NCI-H1930 (cell line): ENCODE measurements around the gene VWA2.

ENCODE experiments used
- DNase-seq, 2 experiments: peaks; one replicate each; lab custom pipeline; 2025; lab: John Stamatoyannopoulos, UW

The VWA2 gene

DNA sequence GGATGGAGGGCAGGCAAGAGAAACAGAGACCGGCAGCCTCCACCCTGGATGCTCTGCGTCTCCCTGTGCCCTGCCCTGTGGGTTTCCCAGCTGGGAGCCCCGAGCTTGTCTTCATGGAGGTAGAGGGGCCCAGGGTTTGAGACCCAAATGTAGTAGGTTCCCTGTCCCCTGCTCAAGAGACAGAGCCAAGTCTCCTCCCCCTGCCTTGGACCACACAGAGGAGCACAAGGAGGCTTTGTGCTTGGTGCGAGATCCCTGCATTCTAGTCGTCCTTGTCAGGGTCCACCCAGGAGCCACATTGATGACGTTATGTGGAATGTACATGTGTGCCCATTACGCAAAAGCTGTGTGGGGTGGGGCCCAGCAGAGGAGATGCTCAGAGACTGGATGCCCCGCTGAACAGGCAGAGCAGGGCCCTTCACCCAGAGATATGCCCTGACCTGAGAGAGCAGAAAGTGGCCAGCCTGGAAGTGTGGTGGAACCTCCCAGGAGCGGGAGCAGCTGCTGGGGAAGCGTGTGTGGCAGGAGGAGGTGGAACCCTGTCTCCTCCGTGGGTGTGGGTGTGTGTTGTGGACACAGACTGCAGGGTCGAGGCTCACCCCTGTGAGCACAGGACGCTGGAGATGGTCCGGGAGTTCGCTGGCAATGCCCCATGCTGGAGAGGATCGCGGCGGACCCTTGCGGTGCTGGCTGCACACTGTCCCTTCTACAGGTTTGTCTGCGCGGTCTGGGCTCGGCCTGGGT, 39.3 kb downstream of the VWA2 start:
- DNase-seq: no peak

DNA sequence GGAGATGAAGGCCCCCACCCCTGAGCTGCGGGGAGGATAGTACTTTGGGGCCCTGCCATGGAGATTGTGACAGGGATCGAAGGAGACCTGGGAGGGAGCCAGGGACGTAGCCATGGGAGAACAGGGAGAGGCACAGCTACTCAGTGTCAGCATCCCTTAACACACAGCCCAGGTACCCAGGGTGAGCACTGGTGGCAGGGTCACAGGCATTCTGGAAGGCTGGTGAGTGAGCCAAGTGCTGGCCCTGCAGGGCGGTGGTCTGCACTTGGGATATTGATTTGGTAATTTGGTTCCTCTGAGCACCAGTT, 39.8 kb downstream of the VWA2 start:
- DNase-seq: no peak

DNA sequence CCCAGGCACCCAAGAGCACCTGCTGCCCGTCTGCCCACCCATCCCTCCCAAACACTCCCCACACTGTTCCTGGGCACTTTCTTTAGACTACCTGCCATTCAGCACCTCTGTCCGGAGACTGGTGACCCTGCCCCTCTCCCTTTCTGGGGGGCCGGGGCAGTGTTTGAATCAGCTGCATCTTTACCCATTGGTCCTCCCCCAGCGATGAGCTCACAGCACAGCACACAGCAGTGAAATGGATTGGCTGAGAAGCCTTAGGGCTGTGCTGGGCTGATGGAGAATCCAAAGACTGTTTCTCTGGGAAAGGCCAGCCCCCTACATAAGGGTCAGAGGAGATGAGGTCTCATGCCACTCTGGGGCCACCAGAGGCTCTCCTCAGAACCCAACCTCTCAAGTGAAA, 40.2 kb downstream of the VWA2 start:
- no peak for DNase-seq

DNA sequence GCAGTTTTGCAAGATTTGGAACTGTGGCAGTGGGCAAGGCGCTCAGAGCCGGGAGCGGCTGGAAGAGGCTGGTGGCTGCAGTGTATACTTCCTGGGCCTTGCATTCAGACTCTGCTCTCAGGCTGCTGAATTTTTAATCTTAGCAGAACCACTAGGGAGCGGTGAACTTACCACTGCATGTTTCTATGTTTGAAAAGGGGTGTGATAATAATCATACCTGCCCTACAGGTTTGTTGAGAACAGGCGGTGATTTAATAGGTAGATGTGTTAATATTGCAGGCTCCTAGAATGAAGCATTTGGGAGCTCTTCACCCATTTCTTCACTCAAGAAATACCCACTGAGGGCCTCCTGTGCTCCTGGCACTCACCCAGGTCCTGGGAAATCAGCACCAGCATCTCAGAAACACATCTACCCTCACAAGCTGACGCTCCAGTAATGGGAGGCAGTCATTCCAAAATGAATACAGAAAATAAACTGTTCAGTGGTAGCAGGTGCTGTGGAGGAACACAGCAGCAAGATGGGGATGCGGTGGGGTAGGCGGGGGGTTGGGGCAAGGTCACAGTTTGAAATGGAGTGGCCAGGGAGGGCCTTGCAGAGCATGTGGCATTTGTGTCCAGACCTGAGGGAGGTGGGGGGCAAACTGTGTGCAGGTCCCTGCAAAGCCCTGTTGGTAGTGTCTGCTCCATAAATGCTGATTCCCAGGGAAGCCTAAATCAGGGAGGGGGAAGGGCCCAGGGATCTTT, 41.0 kb downstream of the VWA2 start:
- DNase-seq: no peak

DNA sequence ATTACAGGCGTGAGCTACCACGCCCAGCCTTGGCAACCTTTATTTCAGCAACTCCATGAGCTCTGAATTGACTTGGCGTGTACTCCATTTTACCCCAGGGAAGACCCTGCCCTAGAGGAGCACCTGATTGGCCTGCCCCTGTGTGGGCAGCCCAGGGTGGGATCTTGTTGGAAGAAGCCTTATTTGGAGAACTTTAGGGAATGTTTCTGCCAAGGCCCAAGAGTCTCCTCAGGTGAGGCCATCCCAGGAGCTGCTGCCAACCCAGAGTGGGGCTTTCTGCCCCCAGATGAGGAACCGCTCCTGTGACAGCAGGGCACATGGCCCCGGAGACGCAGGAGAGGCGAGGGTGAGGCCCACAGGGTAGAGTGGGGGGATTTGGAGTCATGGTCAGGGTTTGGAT, 42.0 kb downstream of the VWA2 start:
- no peak for DNase-seq

DNA sequence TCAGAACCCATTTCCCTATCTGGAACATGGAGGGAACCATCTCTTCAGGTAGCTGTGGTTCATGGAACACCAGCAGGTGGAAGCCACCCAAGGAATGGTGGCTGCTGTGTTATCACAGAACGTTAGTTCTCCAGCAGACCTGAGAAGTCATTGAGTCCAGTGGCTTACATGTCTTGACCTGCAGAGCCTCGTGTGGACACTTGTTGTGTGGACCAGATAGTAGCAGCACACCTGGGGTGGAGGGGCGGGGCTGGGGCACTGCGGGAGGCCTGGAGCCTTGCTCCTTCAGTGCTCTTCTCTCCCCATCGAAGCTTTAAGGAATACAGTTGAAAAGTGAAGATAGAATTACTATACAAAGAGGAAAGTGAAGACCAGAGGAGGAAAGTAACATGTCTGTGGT, 42.4 kb downstream of the VWA2 start:
- DNase-seq: no peak

DNA sequence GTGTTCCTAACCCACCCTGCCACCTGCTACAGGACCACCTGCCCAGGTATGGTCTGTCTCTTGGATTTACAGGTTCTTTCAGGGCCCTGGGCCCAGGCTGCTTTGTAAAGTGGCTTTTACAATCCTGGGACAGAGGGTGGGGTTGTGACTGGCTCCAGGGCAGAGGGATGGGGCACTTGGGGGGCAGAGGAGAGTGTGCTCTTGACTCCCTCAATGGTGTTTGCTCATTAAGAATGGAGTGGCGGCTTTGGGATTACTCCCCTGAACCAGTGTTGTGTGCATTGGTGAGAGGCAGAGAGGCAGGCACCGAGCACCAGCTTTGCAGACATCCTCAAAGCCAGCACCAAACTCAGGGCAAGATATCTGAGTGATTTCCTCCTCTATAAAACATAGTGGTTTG, 43.5 kb downstream of the VWA2 start:
- no peak for DNase-seq

DNA sequence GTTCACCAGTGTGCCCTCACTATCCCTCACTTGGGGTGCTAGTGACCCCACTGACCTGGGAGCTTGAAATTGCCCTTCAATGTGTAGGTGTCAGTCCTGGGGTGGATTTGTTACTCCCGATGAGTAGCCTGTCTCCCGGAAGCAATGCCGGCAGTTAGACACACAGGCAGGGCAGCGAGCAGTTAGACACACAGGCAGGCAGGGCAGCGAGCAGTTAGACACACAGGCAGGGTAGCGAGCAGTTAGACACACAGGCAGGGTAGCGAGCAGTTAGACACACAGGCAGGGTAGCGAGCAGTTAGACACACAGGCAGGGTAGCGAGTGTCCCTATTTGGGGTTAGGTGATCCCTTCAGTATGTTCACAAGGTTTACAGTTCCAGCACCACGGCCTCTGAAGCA, 44.0 kb downstream of the VWA2 start:
- no peak for DNase-seq

DNA sequence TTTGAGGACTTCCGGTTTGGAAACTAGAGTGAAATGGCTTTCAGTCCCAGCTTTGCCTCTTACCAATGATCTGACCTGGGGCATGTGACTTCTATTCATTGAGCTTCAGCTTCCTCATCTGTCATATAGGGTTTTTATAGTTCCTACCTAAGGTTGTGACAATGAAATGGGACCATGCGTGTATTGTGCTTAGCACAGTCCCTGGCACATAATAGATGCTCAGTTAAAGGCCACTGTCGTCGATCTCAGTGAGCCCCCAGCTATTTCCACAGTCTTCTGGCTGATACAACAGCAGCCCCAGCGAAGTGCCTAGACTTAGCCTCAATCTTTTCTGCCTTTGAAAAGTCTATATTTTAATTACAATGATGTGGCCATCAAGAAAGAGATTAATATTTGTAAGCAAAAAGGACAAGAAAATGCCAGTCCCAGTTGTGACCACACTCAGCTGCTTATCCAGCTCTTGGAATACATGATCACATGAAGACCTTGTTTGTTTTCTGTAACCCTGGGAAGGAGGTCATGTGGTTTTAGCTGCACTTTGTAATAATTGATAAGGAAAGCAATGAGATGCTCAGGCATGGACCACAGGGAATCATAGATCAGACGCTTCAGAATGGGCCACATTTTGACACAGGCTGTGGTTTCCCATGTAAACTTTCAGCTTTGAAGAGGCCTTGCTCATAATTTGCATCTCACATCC, 44.6 kb downstream of the VWA2 start:
- no peak for DNase-seq

DNA sequence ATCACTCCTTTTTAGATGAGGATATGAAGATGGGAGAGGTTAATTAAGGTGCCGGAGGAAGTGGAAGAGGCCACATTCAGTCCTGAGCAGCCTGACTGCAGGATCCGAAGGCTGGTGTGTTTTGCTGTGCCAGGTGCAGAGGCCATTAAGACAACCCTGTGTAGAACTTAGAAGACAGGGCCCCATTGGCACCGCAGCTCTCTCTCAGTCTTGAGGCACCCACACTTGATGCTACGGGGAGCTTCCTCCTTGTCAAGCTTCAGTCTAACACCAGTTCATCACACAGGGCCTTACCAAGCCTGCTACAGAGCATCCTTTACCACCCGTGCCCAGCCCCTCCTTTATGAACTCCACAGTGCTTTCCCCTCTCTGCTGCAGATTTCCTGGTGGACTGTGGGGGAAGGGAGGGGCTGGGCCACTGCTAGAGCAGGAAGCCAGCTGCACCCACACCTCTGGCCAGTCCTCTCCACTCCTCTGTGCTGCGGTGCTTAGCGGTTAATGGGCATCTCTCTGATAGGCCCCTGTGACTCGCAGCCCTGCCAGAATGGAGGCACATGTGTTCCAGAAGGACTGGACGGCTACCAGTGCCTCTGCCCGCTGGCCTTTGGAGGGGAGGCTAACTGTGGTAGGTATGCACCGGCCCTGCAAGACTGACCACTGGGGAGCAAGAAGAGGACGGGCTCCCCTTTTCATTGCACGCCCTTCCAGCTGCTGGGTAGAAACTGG, 45.5 kb downstream of the VWA2 start:
- no peak for DNase-seq

DNA sequence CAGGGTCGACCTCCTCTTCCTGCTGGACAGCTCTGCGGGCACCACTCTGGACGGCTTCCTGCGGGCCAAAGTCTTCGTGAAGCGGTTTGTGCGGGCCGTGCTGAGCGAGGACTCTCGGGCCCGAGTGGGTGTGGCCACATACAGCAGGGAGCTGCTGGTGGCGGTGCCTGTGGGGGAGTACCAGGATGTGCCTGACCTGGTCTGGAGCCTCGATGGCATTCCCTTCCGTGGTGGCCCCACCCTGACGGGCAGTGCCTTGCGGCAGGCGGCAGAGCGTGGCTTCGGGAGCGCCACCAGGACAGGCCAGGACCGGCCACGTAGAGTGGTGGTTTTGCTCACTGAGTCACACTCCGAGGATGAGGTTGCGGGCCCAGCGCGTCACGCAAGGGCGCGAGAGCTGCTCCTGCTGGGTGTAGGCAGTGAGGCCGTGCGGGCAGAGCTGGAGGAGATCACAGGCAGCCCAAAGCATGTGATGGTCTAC, 46.9 kb downstream of the VWA2 start:
- no peak for DNase-seq

DNA sequence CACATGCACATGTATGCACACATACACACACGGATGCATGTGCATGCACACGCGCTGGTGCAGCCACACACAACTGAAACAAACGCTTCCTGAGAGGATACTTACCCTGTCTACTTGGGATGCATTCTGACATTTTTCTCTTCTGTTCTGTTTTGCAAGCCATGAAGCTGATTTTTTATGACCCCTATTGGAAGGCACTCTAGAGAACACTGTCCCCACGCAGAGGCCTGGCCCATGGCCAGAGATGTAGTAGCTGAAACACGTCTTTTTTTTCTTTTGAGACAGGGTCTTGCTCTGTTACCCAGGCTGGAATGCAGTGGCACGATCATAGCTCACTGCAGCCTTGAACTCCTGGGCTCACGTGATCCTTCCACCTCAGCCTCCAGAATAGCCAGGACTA, 47.9 kb downstream of the VWA2 start:
- no peak for DNase-seq

DNA sequence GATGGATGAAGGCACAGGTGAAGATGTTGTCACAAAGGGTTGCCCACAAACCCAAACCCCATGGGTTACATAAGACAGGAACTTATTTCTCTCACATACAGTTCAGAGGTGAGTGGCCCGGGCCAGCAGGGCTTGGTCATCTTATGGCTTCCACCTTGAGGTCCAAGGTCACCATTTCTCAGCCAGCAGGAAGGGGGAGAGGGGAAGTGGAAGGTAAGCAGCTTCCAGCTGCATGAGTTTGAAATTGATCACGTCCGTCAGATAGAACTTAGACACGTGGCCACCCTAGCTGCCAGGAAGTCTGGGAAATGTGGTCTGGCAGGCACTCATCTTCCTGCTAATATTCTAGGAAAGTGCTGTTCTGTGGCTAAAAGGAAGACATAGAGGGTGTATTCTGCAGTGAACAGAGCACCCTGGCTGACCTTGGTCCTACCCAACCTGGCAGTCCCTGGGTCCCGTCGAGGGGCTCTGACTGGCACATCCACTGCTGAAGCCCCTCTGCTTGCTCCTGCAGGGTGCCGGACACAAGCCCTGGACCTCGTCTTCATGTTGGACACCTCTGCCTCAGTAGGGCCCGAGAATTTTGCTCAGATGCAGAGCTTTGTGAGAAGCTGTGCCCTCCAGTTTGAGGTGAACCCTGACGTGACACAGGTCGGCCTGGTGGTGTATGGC, 49.5 kb downstream of the VWA2 start:
- DNase-seq: no peak

DNA sequence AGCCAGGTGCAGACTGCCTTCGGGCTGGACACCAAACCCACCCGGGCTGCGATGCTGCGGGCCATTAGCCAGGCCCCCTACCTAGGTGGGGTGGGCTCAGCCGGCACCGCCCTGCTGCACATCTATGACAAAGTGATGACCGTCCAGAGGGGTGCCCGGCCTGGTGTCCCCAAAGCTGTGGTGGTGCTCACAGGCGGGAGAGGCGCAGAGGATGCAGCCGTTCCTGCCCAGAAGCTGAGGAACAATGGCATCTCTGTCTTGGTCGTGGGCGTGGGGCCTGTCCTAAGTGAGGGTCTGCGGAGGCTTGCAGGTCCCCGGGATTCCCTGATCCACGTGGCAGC, 50.0 kb downstream of the VWA2 start:
- DNase-seq: no peak

DNA sequence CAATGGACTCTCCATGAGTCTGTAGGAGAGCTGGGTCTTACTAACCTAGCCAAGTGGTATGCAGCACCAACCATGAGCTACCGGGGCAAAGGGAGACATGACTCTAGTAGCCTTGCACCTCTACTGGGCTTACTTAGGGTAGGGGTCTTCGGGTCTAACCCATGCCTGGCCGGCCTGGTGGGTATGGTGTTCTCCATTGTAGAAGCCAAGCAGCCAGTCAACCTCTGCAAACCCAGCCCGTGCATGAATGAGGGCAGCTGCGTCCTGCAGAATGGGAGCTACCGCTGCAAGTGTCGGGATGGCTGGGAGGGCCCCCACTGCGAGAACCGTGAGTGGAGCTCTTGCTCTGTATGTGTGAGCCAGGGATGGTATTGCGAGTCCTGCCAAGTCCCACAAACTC, 51.0 kb downstream of the VWA2 start:
- DNase-seq: no peak

DNA sequence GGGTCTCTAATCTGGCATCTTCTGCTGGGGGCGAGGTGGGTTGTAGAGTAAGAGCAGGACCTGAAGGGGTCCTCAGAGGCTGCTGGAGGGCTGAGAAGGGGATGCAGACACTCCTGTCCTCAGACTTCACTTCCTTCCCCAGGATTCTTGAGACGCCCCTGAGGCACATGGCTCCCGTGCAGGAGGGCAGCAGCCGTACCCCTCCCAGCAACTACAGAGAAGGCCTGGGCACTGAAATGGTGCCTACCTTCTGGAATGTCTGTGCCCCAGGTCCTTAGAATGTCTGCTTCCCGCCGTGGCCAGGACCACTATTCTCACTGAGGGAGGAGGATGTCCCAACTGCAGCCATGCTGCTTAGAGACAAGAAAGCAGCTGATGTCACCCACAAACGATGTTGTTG, 52.0 kb downstream of the VWA2 start:
- no peak for DNase-seq

DNA sequence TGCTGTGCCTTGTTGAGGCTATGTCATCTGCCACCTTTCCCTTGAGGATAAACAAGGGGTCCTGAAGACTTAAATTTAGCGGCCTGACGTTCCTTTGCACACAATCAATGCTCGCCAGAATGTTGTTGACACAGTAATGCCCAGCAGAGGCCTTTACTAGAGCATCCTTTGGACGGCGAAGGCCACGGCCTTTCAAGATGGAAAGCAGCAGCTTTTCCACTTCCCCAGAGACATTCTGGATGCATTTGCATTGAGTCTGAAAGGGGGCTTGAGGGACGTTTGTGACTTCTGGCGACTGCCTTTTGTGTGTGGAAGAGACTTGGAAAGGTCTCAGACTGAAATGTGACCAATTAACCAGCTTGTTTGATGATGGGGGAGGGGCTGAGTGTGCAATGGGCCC, 52.5 kb downstream of the VWA2 start:
- no peak for DNase-seq

DNA sequence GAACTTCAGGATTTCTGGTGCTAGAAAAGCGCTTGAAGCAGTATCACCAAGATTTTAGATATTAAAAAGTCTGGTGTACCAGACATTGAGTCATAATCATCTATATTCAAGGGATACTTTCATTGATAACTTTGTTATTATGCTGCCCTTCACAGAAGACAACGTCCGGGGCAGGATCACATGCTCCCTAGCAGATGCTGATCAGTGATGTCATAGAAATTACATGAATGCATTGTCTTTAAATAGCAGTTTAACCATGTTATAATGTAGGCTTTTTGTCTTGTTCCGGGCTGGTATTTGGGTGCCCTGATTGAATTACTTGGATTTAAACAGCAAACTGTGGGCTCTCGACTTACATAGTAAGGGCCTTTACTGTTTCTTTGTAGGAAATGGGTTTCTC, 54.0 kb downstream of the VWA2 start:
- DNase-seq: no peak

DNA sequence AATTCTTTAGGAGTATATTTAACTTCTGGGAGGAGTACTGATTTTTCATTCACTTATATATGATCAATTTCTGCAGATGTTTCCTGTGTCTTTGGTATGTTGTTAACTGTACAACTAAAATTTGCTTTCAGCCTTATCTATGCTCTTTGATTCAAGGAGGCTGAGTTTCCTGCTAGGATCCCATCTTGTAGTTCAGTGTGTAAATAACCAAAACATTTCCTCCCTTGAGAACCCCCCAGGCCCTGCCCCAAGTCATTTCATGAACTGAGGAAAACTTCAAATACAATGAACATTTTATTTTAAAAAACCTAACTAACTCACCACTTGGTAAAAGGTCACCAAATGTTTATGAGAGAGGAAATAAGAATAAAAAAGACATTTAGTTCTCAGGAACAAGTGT, 55.5 kb downstream of the VWA2 start:
- no peak for DNase-seq

DNA sequence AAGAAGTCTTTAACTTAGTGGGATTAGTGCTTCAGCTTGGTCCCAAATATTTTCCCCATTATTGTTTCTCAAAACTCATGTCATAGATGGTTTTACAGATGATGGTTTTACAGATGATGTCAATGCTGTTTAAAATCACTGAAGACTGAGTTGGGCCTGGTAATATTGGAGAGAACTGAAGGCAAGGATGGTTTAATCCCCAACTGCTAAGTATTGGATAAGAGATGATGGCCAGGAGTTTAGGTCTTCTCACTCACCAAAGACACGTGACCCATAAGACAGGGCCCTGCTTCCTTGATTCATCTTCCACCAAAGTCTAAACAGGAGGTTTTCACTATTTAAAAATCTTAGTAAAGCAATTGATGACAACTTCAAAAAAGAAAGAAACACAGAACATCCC, 56.3 kb downstream of the VWA2 start:
- no peak for DNase-seq

DNA sequence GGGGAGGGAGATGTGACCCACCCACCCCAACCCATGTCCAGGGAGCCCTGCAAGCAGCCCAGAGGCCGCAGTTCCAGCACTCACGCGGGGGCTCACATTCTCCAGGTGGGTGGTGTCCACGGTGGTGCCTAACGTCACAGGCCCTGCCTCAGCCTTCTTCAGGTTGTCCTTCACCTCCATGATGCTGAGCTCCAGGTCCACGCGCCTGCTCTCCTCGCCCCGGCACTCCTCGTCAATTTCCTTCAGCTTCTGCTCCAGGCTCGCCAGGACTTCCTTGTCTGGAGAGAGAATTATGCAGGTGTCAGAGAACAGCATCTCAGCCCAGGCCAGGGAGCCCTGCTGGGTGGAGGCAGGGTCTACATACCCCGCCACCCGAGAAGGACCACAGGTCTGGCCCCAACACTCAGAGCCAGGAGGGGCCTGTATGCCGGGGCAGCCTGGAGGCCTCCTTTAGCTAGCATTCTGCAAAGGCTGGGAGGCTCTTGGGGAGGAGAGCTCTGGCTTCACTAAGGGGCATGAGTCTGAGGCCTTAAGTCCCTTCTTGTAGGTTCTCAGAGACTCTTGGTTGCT, 58.2 kb downstream of the VWA2 start:
- DNase-seq: no peak
